H9 (cell line): Measurements from ENCODE around the gene TRAPPC2L. TPM values are rescaled to one million over a fixed set of nuclear protein-coding genes. Genes with fewer than 3 reads are reported as not detected.

Experiments used
- DNase-seq: peaks from one replicate; pipeline ENCODE4 v3.0.0-alpha.2; 2017
- H2AFZ ChIP-seq: one replicate; pipeline ENCODE4 v1.6.1; 2013; ENCODE audit warnings: mild to moderate bottlenecking, low read length, control low read depth, moderate library complexity
- H2AK5ac ChIP-seq: 2 replicates; pipeline ENCODE4 v1.6.1; 2013; ENCODE audit warnings: low read length, control low read depth, mixed read lengths; ENCODE audit not compliant: insufficient read length
- H2BK120ac ChIP-seq: one replicate; pipeline ENCODE4 v1.6.1; 2013; ENCODE audit warnings: low read depth, mild to moderate bottlenecking, low read length, control low read depth, inconsistent platforms; ENCODE audit not compliant: poor library complexity, severe bottlenecking
- H2BK12ac ChIP-seq: 2 replicates; pipeline ENCODE4 v1.6.1; 2013; ENCODE audit warnings: low read length, control low read depth, mixed read lengths, low read depth; ENCODE audit not compliant: insufficient read length
- H2BK15ac ChIP-seq: 2 replicates; pipeline ENCODE4 v1.6.1; 2013; ENCODE audit warnings: low read depth, low read length, control low read depth
- H2BK20ac ChIP-seq: one replicate; pipeline ENCODE4 v1.6.1; 2013; ENCODE audit warnings: low read depth, mild to moderate bottlenecking, low read length, control low read depth, inconsistent platforms; ENCODE audit not compliant: poor library complexity, severe bottlenecking
- H2BK5ac ChIP-seq: 2 replicates; pipeline ENCODE4 v1.6.1; 2013; ENCODE audit warnings: low read length, control low read depth, mixed read lengths; ENCODE audit not compliant: insufficient read length
- H3K14ac ChIP-seq: 2 replicates; pipeline ENCODE4 v1.6.1; 2013; ENCODE audit warnings: low read length, control low read depth; ENCODE audit not compliant: insufficient read depth
- H3K18ac ChIP-seq: 2 replicates; pipeline ENCODE4 v1.6.1; 2013; ENCODE audit warnings: low read depth, mild to moderate bottlenecking, mixed read lengths, low read length, control low read depth; ENCODE audit not compliant: insufficient read length
- H3K23ac ChIP-seq: 2 replicates; pipeline ENCODE4 v1.6.1; 2013; ENCODE audit warnings: low read length, control low read depth, mixed read lengths, low read depth; ENCODE audit not compliant: insufficient read length
- H3K23me2 ChIP-seq: 2 replicates; pipeline ENCODE4 v1.6.1; 2013; ENCODE audit warnings: low read depth, mild to moderate bottlenecking, mixed read lengths, low read length, control low read depth; ENCODE audit not compliant: insufficient read length, poor library complexity, severe bottlenecking
- H3K27ac ChIP-seq: 2 replicates; pipeline ENCODE4 v1.5.1; 2013; ENCODE audit warnings: low read length, control low read depth, mixed read lengths, low read depth; ENCODE audit not compliant: insufficient read length
- H3K27me3 ChIP-seq: 2 replicates; pipeline ENCODE4 v1.6.1; 2013; ENCODE audit warnings: low read length, control low read depth, inconsistent platforms; ENCODE audit not compliant: insufficient read depth
- H3K4ac ChIP-seq: 2 replicates; pipeline ENCODE4 v1.6.1; 2013; ENCODE audit warnings: low read depth, mild to moderate bottlenecking, control low read depth, inconsistent platforms, low read length, moderate library complexity
- H3K4me1 ChIP-seq: 2 replicates; pipeline ENCODE4 v1.6.1; 2013; ENCODE audit warnings: low read length, control low read depth, inconsistent platforms; ENCODE audit not compliant: insufficient read depth
- H3K4me2 ChIP-seq: 2 replicates; pipeline ENCODE4 v1.6.1; 2013; ENCODE audit warnings: low read length, control low read depth, mixed read lengths; ENCODE audit not compliant: insufficient read length, insufficient read depth
- H3K56ac ChIP-seq: 2 replicates; pipeline ENCODE4 v1.6.1; 2013; ENCODE audit warnings: low read depth, mild to moderate bottlenecking, mixed read lengths, low read length, control low read depth; ENCODE audit not compliant: insufficient read length
- H3K79me1 ChIP-seq: 2 replicates; pipeline ENCODE4 v1.6.1; 2013; ENCODE audit warnings: low read depth, mild to moderate bottlenecking, moderate library complexity, low read length, control low read depth, inconsistent platforms; ENCODE audit not compliant: insufficient read depth, poor library complexity, severe bottlenecking
- H3K79me2 ChIP-seq: 2 replicates; pipeline ENCODE4 v1.6.1; 2013; ENCODE audit warnings: low read length, control low read depth, inconsistent platforms; ENCODE audit not compliant: insufficient read depth
- H3K9ac ChIP-seq: 2 replicates; pipeline ENCODE4 v1.6.1; 2013; ENCODE audit warnings: low read length, control low read depth, mixed read lengths; ENCODE audit not compliant: insufficient read length; ENCODE audit errors: extremely low read depth
- H3K9me3 ChIP-seq: one replicate; pipeline ENCODE4 v1.6.1; 2013; ENCODE audit warnings: low read depth, low read length, inconsistent platforms; ENCODE audit not compliant: control insufficient read depth
- H3T11ph ChIP-seq: one replicate; pipeline ENCODE4 v1.6.1; 2013; ENCODE audit warnings: mild to moderate bottlenecking, low read length, control low read depth, inconsistent platforms
- H4K20me1 ChIP-seq: one replicate; pipeline ENCODE4 v1.6.1; 2013; ENCODE audit not compliant: control insufficient read depth, insufficient read length, insufficient read depth
- H4K5ac ChIP-seq: 2 replicates; pipeline ENCODE4 v1.6.1; 2013; ENCODE audit warnings: low read depth, mild to moderate bottlenecking, mixed read lengths, low read length, control low read depth; ENCODE audit not compliant: insufficient read length
- H4K8ac ChIP-seq: replicated peaks from 2 replicates; pipeline ENCODE4 v1.6.1; 2013; ENCODE audit warnings: low read length, control low read depth, mixed read lengths, low read depth; ENCODE audit not compliant: insufficient read length
- H4K91ac ChIP-seq: 2 replicates; pipeline ENCODE4 v1.6.1; 2013; ENCODE audit warnings: low read depth, mild to moderate bottlenecking, moderate library complexity, mixed read lengths, low read length, control low read depth; ENCODE audit not compliant: insufficient read length
- H3K27ac Mint-ChIP-seq, 3 experiments: 2 replicates in 2 of 3; 3 replicates in 1 of 3; pipeline ENCODE4 v1.8.0; 2020 to 2021; ENCODE audit warnings: mixed read lengths in 3 of 3, mild to moderate bottlenecking in 1 of 3, moderate library complexity in 1 of 3
- H3K27me3 Mint-ChIP-seq: 2 replicates; pipeline ENCODE4 v1.8.0; 2021; ENCODE audit warnings: low read depth, mild to moderate bottlenecking, moderate library complexity, mixed read lengths
- H3K36me3 Mint-ChIP-seq, 3 experiments: 2 replicates in 2 of 3; 3 replicates in 1 of 3; pipeline ENCODE4 v1.8.0; 2020 to 2021; ENCODE audit warnings: low read depth in 3 of 3, mixed read lengths in 3 of 3; ENCODE audit not compliant: insufficient read depth in 1 of 3
- H3K4me1 Mint-ChIP-seq, 2 experiments: 2 replicates each; pipeline ENCODE4 v1.8.0; 2020; ENCODE audit warnings: mixed read lengths in 2 of 2
- H3K4me3 Mint-ChIP-seq, 2 experiments: 2 replicates in 1 of 2; 3 replicates in 1 of 2; pipeline ENCODE4 v1.8.0; 2020 to 2021; ENCODE audit warnings: mild to moderate bottlenecking in 2 of 2, mixed read lengths in 2 of 2, moderate library complexity in 1 of 2
- H3K9me3 Mint-ChIP-seq, 2 experiments: 2 replicates in 1 of 2; 3 replicates in 1 of 2; pipeline ENCODE4 v1.8.0; 2020; ENCODE audit warnings: mild to moderate bottlenecking in 2 of 2, mixed read lengths in 2 of 2, moderate library complexity in 1 of 2
- CTCF ChIP-seq: fragments of 200-600 bp; sonication (generic); conservative IDR thresholded peaks from 3 replicates; pipeline ENCODE4 v1.8.0; 2021; ENCODE audit warnings: antibody characterized with exemption, mild to moderate bottlenecking
- WGBS: extraction: QIAGEN DNeasy Blood & Tissue Kit; methylation state at CpG from one replicate; pipeline ENCODE4 v1.1.7; 2013; ENCODE audit warnings: missing lambda C conversion rate, low lambda C conversion rate, mixed read lengths; ENCODE audit not compliant: insufficient read length; ENCODE audit errors: extremely low coverage; 5-methylcytosine and 5-hydroxymethylcytosine counted together
- total RNA-seq: library from RNA; stranded (reverse); gene quantifications from 2 replicates; pipeline ENCODE4 v1.2.1, GENCODE V29; 2021

The TRAPPC2L gene
- total RNA-seq, 1 experiment from 2014 or later, result 90.3 TPM

GRCh38 chr16:88828711-88829110 lies 28.2 kb upstream of the TRAPPC2L start:
- no CpG with 5 or more reads among the region's 24 CpGs for WGBS
- H3K4ac ChIP-seq, result no peak overlapping the region
- no peaks in the 10 kb centered on the region for H3K27me3 Mint-ChIP-seq

More at GRCh38 chr16:88828711-88829110, 28.2 kb upstream of the TRAPPC2L start:
- no peak overlapping the region for H3K56ac ChIP-seq
- no peak overlapping the region for H3K27ac Mint-ChIP-seq
- no peak overlapping the region for H2AFZ ChIP-seq
- H3K79me2 ChIP-seq, result no peaks in the 10 kb centered on the region
- no peak overlapping the region for H2BK20ac ChIP-seq
- H4K5ac ChIP-seq, result no peak overlapping the region
- H2BK12ac ChIP-seq, result no peak overlapping the region
- H3K23me2 ChIP-seq, result no peaks in the 10 kb centered on the region
- DNase-seq, result no peak
- no peak overlapping the region for H3K23ac ChIP-seq
- H4K20me1 ChIP-seq, result no peaks in the 10 kb centered on the region
- no peak overlapping the region for H3K9ac ChIP-seq
- no peaks in the 10 kb centered on the region for H3K27me3 ChIP-seq
- H3K14ac ChIP-seq, result no peak overlapping the region; the same call in 1 of the 2 replicates
- H3K18ac ChIP-seq, result no peak overlapping the region
- H3K27ac ChIP-seq, result no peak overlapping the region
- H2BK15ac ChIP-seq, result no peak overlapping the region
- no peaks in the 10 kb centered on the region for H3K79me1 ChIP-seq
- no peaks in the 10 kb centered on the region for H3K4me1 ChIP-seq
- H3K9me3 ChIP-seq, result no peaks in the 10 kb centered on the region
- no peaks in the 10 kb centered on the region; a peak in 1 of 7 replicates for H3K36me3 Mint-ChIP-seq
- no peaks in the 10 kb centered on the region for H3K9me3 Mint-ChIP-seq
- no peak overlapping the region for H3K4me2 ChIP-seq
- H2BK120ac ChIP-seq, result no peak overlapping the region
- H4K91ac ChIP-seq, result no peak overlapping the region
- no peak overlapping the region for H3T11ph ChIP-seq
- no peak for TF ChIP-seq CTCF
- H3K4me3 Mint-ChIP-seq, result no peak overlapping the region
- no peaks in the 10 kb centered on the region for H3K4me1 Mint-ChIP-seq
- H2BK5ac ChIP-seq, result no peak overlapping the region
- H2AK5ac ChIP-seq, result no peak overlapping the region
- H4K8ac ChIP-seq, result no peak overlapping the region
